Measurements from ENCODE around the gene KIAA0232.

KIAA0232 gene

DNA sequence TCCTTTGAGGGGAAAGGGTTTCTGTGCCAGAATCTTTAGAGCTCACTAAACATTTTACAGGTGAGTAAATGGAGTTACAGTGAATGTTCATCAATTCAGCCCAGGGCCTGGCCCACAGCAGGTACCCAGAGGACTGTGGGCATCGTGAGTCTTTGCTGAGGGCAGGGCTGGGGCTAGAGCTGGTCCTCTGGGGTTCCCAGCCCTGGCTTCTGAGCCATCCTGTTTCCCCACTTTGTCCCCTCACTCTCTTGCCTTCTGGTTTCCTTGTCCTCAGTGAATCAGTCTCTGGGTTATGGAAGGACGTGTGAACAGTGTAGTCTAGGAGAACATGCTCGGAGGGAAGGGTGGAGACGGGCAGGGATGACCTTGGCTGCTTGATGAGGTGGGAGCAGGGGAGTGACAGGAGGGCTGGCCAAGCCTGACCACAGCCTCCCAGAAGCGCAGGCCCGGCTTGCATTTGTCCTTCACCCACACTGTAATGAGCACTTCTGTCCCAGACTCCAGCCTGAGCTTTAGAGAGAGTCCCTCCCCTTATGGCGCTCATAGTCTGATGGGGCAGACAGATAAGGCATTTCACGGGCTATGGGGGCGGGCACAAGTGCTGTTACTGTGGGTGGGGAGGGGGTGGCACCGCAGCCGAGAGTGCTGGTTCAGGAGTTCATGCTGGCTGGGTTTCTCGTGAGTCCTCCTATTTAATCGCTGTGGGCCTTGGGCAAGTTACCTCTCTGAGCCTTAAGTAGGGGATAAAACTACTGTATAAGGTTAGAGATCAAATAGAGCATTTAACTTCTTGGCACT lies 144.4 kb downstream of the KIAA0232 start:
- peak; percentile 79 for DNase-seq

DNA sequence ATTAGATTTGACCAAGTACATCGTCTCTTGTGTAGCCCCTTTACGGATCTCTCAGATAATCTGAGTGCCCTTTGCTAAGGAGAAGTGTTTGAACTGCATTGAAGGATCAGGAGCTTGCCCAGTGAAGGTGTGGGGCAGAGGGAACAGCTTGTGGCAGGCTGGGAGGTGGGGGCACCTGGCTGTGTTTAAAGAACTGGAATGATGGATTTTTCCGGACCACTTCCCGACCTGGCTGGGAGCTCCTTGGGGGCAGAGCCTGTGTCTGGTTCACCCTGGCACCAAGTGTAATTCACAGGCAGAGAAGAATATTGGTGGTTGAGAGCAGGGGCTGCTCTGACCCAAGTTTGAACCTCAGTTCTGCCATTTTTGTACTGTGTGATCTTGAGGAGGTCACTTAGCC lies 145.6 kb downstream of the KIAA0232 start:
- no peak for DNase-seq

DNA sequence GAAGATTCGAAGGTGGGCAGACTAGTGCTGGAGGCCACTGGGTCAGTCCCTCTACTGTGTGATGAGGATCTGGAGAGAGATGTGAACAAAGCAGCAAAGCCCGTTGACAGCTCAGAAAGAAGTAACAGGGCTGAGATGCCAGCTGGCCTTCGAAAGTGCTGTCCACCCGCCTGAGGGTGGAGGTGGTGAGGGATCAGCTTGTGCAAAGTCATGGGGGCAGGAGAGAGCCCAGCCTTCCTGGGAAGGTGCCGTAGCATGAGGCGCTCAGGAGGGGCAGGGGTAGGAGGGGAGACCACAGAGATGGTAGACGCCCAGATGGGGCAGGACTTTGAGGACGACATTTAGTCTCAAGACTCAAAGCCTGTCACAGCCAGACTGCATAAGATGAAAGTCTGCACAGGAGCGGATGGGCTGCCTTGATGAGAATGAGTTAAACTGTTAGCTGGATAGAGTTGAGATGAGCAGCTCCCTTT lies 146.8 kb downstream of the KIAA0232 start:
- no peak for DNase-seq

DNA sequence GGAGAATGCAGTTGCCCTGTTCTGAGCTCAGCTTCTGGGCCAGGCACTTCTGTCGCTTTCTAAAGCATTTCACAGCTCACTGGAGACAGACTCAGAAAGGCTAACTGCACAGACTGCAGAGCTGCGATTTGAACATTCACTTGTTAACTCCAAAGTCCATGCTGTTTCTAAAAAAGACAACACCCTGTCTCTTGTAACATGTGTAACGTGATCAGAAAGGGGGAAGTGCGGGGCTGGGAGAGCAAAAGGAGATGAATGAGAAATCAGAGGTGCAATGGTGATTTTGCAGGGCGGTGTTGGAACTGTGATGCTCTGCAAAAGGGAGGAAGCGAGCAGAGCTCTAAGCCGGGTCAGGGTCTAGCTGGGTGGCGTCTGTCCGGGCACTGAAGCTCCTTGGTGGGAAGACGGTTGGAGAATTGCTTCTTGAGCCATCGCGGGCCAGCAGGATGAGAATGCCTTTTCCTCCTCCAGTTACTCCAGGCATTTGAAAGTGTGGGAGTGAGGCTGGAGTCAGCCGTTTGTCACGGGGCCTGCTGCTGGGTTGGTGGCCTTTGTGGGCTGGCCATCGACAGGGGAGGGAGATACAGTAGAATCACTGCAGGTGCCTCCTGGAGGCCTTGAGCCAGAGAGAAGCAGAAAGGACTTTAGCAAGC lies 147.4 kb downstream of the KIAA0232 start:
- no peak for DNase-seq

DNA sequence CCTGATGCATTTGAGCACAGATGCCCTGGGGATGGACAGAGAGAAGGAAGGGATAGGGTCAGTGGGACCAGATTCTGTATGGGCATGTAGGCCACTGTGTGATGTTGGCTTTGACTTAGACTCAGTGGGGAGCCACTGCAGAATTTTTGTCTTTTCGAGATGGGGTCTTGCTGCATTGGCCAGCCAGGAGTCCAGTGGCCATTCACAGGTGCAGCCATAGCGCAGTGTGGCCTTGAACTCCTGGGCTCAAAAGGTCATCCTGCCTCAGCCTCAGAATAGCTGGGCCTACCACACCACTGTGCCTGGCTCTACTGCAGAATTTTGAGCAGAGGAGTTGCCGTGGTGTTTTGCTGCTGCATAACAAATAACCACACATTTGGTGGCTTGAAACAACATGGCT lies 149.9 kb downstream of the KIAA0232 start:
- DNase-seq = no peak

DNA sequence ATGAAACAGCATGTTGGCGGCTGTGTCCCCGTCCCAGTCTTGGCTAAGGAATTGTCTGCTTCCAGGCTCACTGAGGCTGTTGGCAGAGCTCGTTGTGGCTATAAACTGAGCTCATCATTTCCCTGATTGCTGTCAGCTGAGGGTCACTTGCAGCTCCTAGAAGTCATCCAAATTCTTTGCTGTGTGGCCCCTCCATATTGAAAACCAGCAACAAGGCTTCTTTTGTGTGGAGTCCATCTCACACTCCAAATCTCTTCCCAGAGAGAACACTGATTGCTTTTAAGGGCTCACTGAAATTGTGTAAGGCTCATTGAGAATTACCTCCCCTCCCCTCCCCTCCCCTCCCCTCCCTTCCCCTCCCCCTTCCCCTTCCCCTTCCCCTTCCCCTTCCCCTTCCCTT lies 150.4 kb downstream of the KIAA0232 start:
- DNase-seq = no peak
